Measurements from ENCODE around the gene RBBP4.
"Not testable (repeated sequence)": the region's sequence is repeated elsewhere in the genome, so short reads cannot be mapped to it uniquely, and the experiment has no call there.

The RBBP4 gene

DNA sequence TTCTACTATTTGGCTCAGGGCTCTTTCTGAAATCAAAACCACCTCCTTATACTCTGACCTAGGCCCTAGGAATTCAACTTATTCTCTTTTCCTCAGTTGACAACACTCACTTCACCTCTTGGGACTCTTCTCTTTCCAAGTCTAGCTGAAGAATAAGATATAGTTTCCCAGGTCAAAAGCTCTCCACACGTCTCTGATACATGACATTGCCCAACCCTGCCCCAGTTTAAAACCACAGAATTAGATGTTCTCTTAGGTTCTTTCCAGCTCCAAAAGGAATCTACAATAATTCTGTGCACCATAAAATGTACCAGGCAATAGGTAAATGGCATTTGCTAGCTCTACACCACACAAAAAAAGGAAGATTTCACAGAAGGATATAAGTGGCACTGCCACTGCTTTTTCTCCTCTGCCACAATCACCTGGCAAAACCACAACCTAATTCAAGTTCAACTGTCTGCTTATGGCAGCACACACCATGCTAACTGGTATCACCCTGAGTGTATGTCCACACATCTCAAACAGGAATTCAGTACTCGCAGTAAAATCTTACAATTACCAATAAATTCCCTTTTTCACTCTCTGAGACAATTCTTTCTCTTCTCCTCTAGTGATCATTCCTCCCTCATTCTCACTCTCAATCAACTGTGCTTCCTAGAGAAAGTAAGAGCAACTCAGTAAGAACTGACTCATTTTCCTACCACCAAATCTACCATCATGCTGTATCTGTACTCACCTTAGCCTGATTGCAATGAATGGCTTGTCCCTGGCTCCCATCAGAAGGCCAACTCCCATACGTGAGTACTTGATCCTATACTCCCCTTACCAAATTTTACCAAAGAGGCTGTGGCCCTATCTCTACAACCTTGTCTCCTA is 28.0 kb upstream of the RBBP4 start:
- H3K36me3 ChIP-seq = peaks cover 16% of the 10 kb centered on the region
- no peak for DNase-seq
- no peak for TF ChIP-seq CTCF (IDR thresholded peaks at IDR 0.05; ENCODE audit: low read depth, low read length)

DNA sequence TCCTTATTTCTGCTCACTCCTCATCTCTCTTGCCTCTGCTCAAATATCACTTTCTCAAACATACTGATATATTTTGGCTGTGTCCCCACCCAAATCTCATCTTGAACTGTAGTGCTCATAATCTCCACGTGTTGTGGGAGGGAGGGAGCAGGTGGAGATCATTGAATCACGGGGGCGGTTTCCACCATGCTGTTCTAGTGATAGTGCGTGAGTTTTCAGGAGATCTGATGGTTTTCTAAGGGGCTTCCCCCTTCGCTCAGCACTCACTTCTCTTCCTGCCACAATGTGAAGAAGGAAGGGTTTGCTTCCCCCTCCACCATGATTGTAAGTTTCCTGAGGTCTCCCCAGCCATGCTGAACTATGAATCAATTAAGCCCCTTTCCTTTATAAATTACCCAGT is 27.2 kb upstream of the RBBP4 start:
- no peaks in the 10 kb centered on the region for H3K9me3 ChIP-seq (ENCODE audit: severe bottlenecking)
- H3K4me3 ChIP-seq (ENCODE audit: low read depth, low read length) = no peak overlapping the region
- no peak for DNase-seq
- H3K27me3 ChIP-seq (ENCODE audit: insufficient read depth, low read depth, severe bottlenecking) = no peaks in the 10 kb centered on the region
- peaks cover 23% of the 10 kb centered on the region for H3K36me3 ChIP-seq
- TF ChIP-seq CTCF (IDR thresholded peaks at IDR 0.05; ENCODE audit: low read depth, low read length) = no peak
- H3K27ac ChIP-seq = no peak overlapping the region

More for the DNA sequence above, 28.0 kb upstream of the RBBP4 start:
- Histone ChIP-seq H3K4me3 (ENCODE audit: low read depth, low read length) (no peak overlapping the region), H3K27ac (no peak overlapping the region), H3K9me3 (ENCODE audit: severe bottlenecking) (no peaks in the 10 kb centered on the region), H3K27me3 (ENCODE audit: insufficient read depth, low read depth, severe bottlenecking) (no peaks in the 10 kb centered on the region)

- H3K27ac ChIP-seq = no peak overlapping the region
- no peak for DNase-seq
- no peak overlapping the region for H3K4me3 ChIP-seq (ENCODE audit: low read depth, low read length)
- no peak for TF ChIP-seq CTCF (IDR thresholded peaks at IDR 0.05; ENCODE audit: low read depth, low read length)
- H3K36me3 ChIP-seq = peaks cover 30% of the 10 kb centered on the region
- no peaks in the 10 kb centered on the region for H3K27me3 ChIP-seq (ENCODE audit: insufficient read depth, low read depth, severe bottlenecking)
- H3K9me3 ChIP-seq (ENCODE audit: severe bottlenecking) = no peaks in the 10 kb centered on the region
These were observed 24.8 kb upstream of the RBBP4 start for GRCh38 chr1:32626176-32626575.

DNA sequence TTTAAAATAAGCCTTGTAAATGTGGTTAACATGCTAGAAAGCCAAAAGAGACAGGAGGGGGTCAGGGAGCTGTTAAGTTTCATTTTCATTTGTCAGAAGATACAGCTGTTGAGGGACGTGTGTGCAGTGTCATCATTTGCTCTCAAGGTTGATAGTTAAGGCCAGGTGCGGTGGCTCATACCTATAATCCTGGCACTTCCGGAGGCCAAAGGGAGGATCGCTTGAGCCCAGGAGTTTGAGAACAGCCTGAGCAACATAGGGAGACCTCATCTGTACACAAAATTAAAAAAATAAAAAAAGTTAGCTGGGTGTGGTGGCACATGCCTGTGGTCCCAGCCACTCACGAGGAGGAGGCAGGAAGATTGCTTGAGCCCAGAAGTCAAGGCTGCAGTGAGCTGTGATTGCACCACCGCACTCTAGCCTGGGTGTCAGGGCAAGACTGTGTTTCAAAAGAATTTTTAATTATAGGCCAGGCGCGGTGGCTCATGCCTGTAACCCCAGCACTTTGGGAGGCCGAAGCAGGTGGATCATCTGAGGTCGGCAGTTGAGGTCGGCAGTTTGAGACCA is 23.3 kb upstream of the RBBP4 start:
- Histone ChIP-seq H3K27me3 (ENCODE audit: insufficient read depth, low read depth, severe bottlenecking) (no peaks in the 10 kb centered on the region), H3K27ac (no peak overlapping the region), H3K36me3 (peaks cover 40% of the 10 kb centered on the region), H3K4me3 (ENCODE audit: low read depth, low read length) (no peak overlapping the region), H3K9me3 (ENCODE audit: severe bottlenecking) (no peaks in the 10 kb centered on the region)
- no peak for TF ChIP-seq CTCF (IDR thresholded peaks at IDR 0.05; ENCODE audit: low read depth, low read length)
- no peak for DNase-seq

DNA sequence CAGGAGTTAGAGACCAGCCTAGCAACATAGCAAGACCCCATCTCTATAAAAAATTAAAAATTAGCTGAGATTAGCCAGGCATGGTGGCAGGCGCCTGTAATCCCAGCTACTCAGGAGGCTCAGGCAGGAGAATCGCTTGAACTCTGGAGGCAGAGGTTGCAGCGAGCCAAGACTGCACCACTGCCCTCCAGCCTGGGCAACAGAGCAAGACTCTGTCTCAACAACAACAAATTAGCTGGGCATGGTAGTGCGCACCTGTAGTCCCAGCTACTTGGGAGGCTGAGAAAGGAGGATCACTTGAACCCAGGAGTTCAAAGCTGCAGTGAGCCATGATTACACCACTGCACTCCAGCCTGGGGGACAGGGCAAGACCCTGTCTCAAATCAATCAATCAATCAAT is 20.8 kb upstream of the RBBP4 start:
- not testable (repeated sequence) for H3K27ac ChIP-seq; H3K9me3 ChIP-seq (ENCODE audit: severe bottlenecking); DNase-seq; H3K4me3 ChIP-seq (ENCODE audit: low read depth, low read length); H3K27me3 ChIP-seq (ENCODE audit: insufficient read depth, low read depth, severe bottlenecking)
- H3K36me3 ChIP-seq = peaks cover 52% of the 10 kb centered on the region

DNA sequence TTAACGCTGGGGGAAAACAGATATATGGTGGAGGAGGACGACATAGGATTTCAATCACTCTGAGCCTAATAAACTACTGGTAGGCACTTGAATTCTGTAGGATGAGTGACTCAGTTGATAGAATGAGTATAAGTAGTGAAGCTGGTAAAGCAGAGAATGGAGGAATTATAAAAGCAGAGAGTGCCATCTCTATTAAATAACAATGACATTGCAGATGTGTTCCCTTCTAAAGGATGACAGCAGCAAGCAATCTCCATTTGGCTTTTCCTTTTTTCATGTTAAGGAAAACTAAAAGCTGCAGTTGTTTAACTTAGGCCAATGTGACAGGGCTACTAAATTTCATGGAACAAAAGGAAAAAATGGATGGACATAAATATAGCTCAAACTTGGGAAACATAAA is 18.2 kb upstream of the RBBP4 start:
- DNase-seq = no peak
- peaks cover 40% of the 10 kb centered on the region for H3K36me3 ChIP-seq

More for the DNA sequence above, 18.2 kb upstream of the RBBP4 start:
- Histone ChIP-seq H3K4me3 (ENCODE audit: low read depth, low read length) (no peak overlapping the region), H3K27ac (no peak overlapping the region), H3K9me3 (ENCODE audit: severe bottlenecking) (no peaks in the 10 kb centered on the region), H3K27me3 (ENCODE audit: insufficient read depth, low read depth, severe bottlenecking) (no peaks in the 10 kb centered on the region)
- TF ChIP-seq CTCF (IDR thresholded peaks at IDR 0.05; ENCODE audit: low read depth, low read length) = no peak
